GM10248 (cell line): Measurements from ENCODE around the gene ADH1A.

Experiments used
- CTCF ChIA-PET: fragments of 300-600 bp; sonication (Branson Sonifier 250); formaldehyde crosslinking; extraction: SDS; loops from one replicate; lab custom pipeline; 2021; ENCODE audit warnings: antibody characterized with exemption; lab: Yijun Ruan, JAX
- POLR2A ChIA-PET: fragments of 350-650 bp; sonication (Branson Sonifier 250); formaldehyde crosslinking; extraction: SDS; loops from one replicate; lab custom pipeline; 2020; ENCODE audit warnings: antibody characterized with exemption; lab: Yijun Ruan, JAX
- DNase-seq: peaks from one replicate; pipeline ENCODE4 v3.0.0; 2012; ENCODE audit errors: extremely low spot score
- CTCF ChIP-seq: IDR thresholded peaks from 2 replicates; pipeline ENCODE4 v1.5.1; 2012; ENCODE audit warnings: mild to moderate bottlenecking, low read depth; ENCODE audit errors: extremely low read depth, missing control alignments, control extremely low read depth

The ADH1A gene

GRCh38 chr4:99290848-99291786, at the start of gene ADH1A:
Gene ADH1A, minus strand, starts transcription at chr4:99290985. Its CDS starts 71 bp downstream, at chr4:99290914.
- DNase-seq: no peak
- ChIA-PET POLR2A (no interaction called here), CTCF (interaction anchor here (1.5 kb wide), 1 partner anchor 10 kb away, joined by 3 read pairs; no protein-coding TSS in a partner anchor)
- TF ChIP-seq CTCF: no peak

GRCh38 chr4:99339172-99339571, 48.4 kb upstream of the ADH1A start:
- TF ChIP-seq CTCF: no peak
- ChIA-PET POLR2A (no interaction called here), CTCF (no interaction called here)
- DNase-seq: no peak

GRCh38 chr4:99336553-99336952, 45.8 kb upstream of the ADH1A start:
- CTCF ChIA-PET: no interaction called here
- TF ChIP-seq CTCF: no peak
- POLR2A ChIA-PET: no interaction called here
- DNase-seq: no peak

GRCh38 chr4:99334880-99335279, 44.1 kb upstream of the ADH1A start:
- POLR2A ChIA-PET: no interaction called here
- no peak for TF ChIP-seq CTCF
- DNase-seq: no peak
- CTCF ChIA-PET: no interaction called here

- no peak for DNase-seq
- ChIA-PET POLR2A (no interaction called here), CTCF (no interaction called here)
- no peak for TF ChIP-seq CTCF
These were observed 39.9 kb upstream of the ADH1A start for GRCh38 chr4:99330648-99331047.

- TF ChIP-seq CTCF: no peak
- CTCF ChIA-PET: no interaction called here
- POLR2A ChIA-PET: no interaction called here
- no peak for DNase-seq
These were observed 39.1 kb upstream of the ADH1A start for GRCh38 chr4:99329876-99330275.
